K562 (cell line): Measurements from ENCODE around the gene NAP1L4. TPM values are rescaled to one million over a fixed set of nuclear protein-coding genes. Genes with fewer than 3 reads are reported as not detected.

Experiments used
- ATAC-seq: fragments of 200-7000 bp; cut with Tn5 transposase; 3 replicates; pipeline ENCODE4 v1.9.1; 2020; ENCODE audit warnings: moderate library complexity
- BruUV-seq: library from RNA; stranded (reverse); fragments of 400-500 nt; replicated peaks from 2 replicates; lab custom pipeline; 2021; lab: Mats Ljungman, UMichigan
- CTCF ChIA-PET: fragments of 300-600 bp; formaldehyde crosslinking; extraction: SDS; loops from one replicate; lab custom pipeline; 2021; ENCODE audit warnings: low intra/inter-chr PET ratio; lab: Yijun Ruan, JAX
- POLR2A ChIA-PET: fragments of 300-600, 350-650 bp; sonication (Branson Sonifier 250); formaldehyde crosslinking; extraction: SDS; loops from one replicate; lab custom pipeline; 2021; ENCODE audit warnings: antibody characterized with exemption, inconsistent platforms; lab: Yijun Ruan, JAX
- DNase-seq, 4 experiments: peaks; one replicate each; pipeline versions ENCODE4 v3.0.0 to v3.0.0-alpha.2; 2011 to 2018; ENCODE audit warnings: low spot score in 3 of 4, mixed read lengths in 3 of 4; ENCODE audit errors: extremely low read depth in 1 of 4
- FAIRE-seq: peaks from 2 replicates; lab custom pipeline; 2011; peaks lifted over from hg19 to GRCh38; lab: Jason Lieb, UNC
- H2AFZ ChIP-seq: 2 replicates; pipeline ENCODE4 v1.6.0; 2011; ENCODE audit warnings: low read depth, low read length, control low read depth, inconsistent platforms
- H3K27ac ChIP-seq: fragments of 200-600 bp; 3 replicates; pipeline ENCODE4 v1.8.0; 2011; ENCODE audit warnings: low read depth, mild to moderate bottlenecking, control low read depth, inconsistent platforms, low read length, moderate library complexity, mixed read lengths; ENCODE audit errors: extremely low read depth
- H3K27me3 ChIP-seq, 2 experiments: fragments of 300-600 bp in 1 of 2; 2 replicates in 1 of 2; 3 replicates in 1 of 2; pipeline versions ENCODE4 v1.6.0 to v1.8.0; 2011; ENCODE audit warnings: inconsistent platforms in 2 of 2, low read length in 2 of 2, mild to moderate bottlenecking in 1 of 2, mixed read lengths in 1 of 2, moderate library complexity in 1 of 2; ENCODE audit not compliant: control insufficient read depth in 2 of 2, insufficient read depth in 2 of 2
- H3K36me3 ChIP-seq: fragments of 300-600 bp; 3 replicates; pipeline ENCODE4 v1.8.0; 2011; ENCODE audit warnings: mild to moderate bottlenecking, low read length, inconsistent platforms; ENCODE audit not compliant: control insufficient read depth, insufficient read depth
- H3K4me1 ChIP-seq, 2 experiments: fragments of 200-600 bp in 1 of 2; replicated peaks in 1 of 2; 2 replicates in 1 of 2; 3 replicates in 1 of 2; pipeline versions ENCODE4 v1.5.1 to v1.8.0; 2011; ENCODE audit warnings: inconsistent platforms in 2 of 2, low read length in 2 of 2, mild to moderate bottlenecking in 1 of 2, mixed read lengths in 1 of 2, moderate library complexity in 1 of 2; ENCODE audit not compliant: control insufficient read depth in 2 of 2, insufficient read depth in 2 of 2
- H3K4me2 ChIP-seq: 2 replicates; pipeline ENCODE4 v1.6.1; 2011; ENCODE audit warnings: low read length, control low read depth, inconsistent platforms, mixed read lengths; ENCODE audit not compliant: insufficient read depth
- H3K4me3 ChIP-seq: fragments of 200-600 bp; sonication (generic), shearing (Covaris generic); 2 replicates; pipeline ENCODE4 v1.5.1; 2016; ENCODE audit warnings: control low read depth, inconsistent platforms
- H3K79me2 ChIP-seq: fragments of 200-600 bp; 3 replicates; pipeline ENCODE4 v1.8.0; 2011; ENCODE audit warnings: low read length, inconsistent platforms; ENCODE audit not compliant: control insufficient read depth, insufficient read depth
- H3K9ac ChIP-seq, 2 experiments: 2 replicates each; pipeline versions ENCODE4 v1.6.0 to v1.6.1; 2011; ENCODE audit warnings: low read depth in 2 of 2, low read length in 2 of 2, control low read depth in 1 of 2, inconsistent platforms in 1 of 2, mild to moderate bottlenecking in 1 of 2, mixed read lengths in 1 of 2; ENCODE audit not compliant: insufficient read depth in 1 of 2
- H3K9me1 ChIP-seq: one replicate; pipeline ENCODE4 v1.6.0; 2011; ENCODE audit warnings: inconsistent platforms, mild to moderate bottlenecking, low read length, moderate library complexity; ENCODE audit not compliant: control insufficient read depth, insufficient read depth
- H3K9me3 ChIP-seq: replicated peaks from 2 replicates; pipeline ENCODE4 v1.5.1; 2011; ENCODE audit warnings: low read depth, low read length, inconsistent platforms; ENCODE audit not compliant: control insufficient read depth, insufficient read depth
- H4K20me1 ChIP-seq: replicated peaks from 2 replicates; pipeline ENCODE4 v1.6.1; 2011; ENCODE audit warnings: low read length, inconsistent platforms, mixed read lengths; ENCODE audit not compliant: control insufficient read depth, insufficient read depth
- HMG20A ChIP-seq: fragments of 450-650 bp; formaldehyde crosslinking; conservative IDR thresholded peaks from 2 replicates; pipeline ENCODE4 v1.4.0; 2020; ENCODE audit warnings: mild to moderate bottlenecking, mixed read lengths
- HNRNPL ChIP-seq: fragments of 200-400 bp; formaldehyde crosslinking; IDR thresholded peaks from 2 replicates; pipeline ENCODE4 v1.6.1; 2017; ENCODE audit warnings: low read depth, mild to moderate bottlenecking, low read length
- POLR2AphosphoS2 ChIP-seq: IDR thresholded peaks from 2 replicates; pipeline ENCODE4 v1.6.1; 2012; ENCODE audit warnings: low read length, improper control_type of control experiment
- ZNF589 ChIP-seq: fragments of 200-800 bp; sonication (Bioruptor generic); IDR thresholded peaks from 2 replicates; pipeline ENCODE4 v1.6.1; 2016; ENCODE audit warnings: low read depth, missing genetic modification characterization, missing compliant biosample characterization
- WGBS: fragments of 100-300 bp; shearing (Covaris generic); methylation state at CpG from one replicate; pipeline ENCODE4 v1.1.6; 2016; ENCODE audit warnings: low coverage, mixed read lengths; ENCODE audit not compliant: insufficient coverage; ENCODE audit errors: missing lambda C conversion rate; 5-methylcytosine and 5-hydroxymethylcytosine counted together
- in situ Hi-C: fragments of 300-500 bp; cut with MboI; formaldehyde crosslinking; loops from 4 replicates; pipeline ENCODE4 v1.15.0; 2018; ENCODE audit warnings: inconsistent platforms, mixed read lengths
- intact Hi-C: fragments of 100-400 bp; cut with micrococcal nuclease; formaldehyde crosslinking; loops from 2 replicates; pipeline ENCODE4 v1.14.2; 2022
- polyA plus RNA-seq, 8 experiments: library from polyadenylated mRNA; depleted of rRNA in 4 of 8; stranded (reverse) in 5 of 8; unstranded in 3 of 8; fragments of >200 nt; fragmentation: Nextera tagmentation in 2 of 8; fragmentation: Illumina TruSeq in 1 of 8; extraction: Ambion mirVana in 2 of 8; extraction: Trizol in 1 of 8; gene quantifications; 2 replicates each; pipeline versions ENCODE4 v1.2.1 to v1.2.3, GENCODE V29; 2011 to 2014; ENCODE audit warnings: inconsistent platforms in 1 of 8, missing spikeins in 1 of 8
- total RNA-seq, 7 experiments: library from RNA; depleted of rRNA in 6 of 7; stranded (reverse); fragments of >200 nt in 6 of 7; fragmentation: Illumina TruSeq in 2 of 7; extraction: Trizol in 2 of 7; gene quantifications; 2 replicates each; pipeline versions ENCODE4 v1.2.1 to v1.2.3, GENCODE V29; 2011 to 2021; ENCODE audit warnings: low replicate concordance in 1 of 7

NAP1L4 gene
- total and polyA plus RNA-seq, 9 of the 15 experiments (the other 6 are each of a cell fraction or from before 2014, with no cell fraction given): 34.1 to 237 (median 179) TPM

GRCh38 chr11:2999464-2999998 lies 7.4 kb upstream of the NAP1L4 start:
- intact Hi-C loops (no loop called here), in situ Hi-C loops (no loop called here)
- DNase-seq (no peak), ATAC-seq (no peak; the same call in 2 of the 3 replicates), FAIRE-seq (peak; percentile 35)
- no peaks in the 10 kb centered on the region for H3K79me2 ChIP-seq
- 80% methylated on average over 10 of the region's 10 CpGs for WGBS
- no peaks in the 10 kb centered on the region for H4K20me1 ChIP-seq
- no peak for TF ChIP-seq HMG20A (CRISPR knock-in tag)
- TF ChIP-seq POLR2AphosphoS2: 0 out of 2 replicates have a peak, but pooled peaks have one; percentile 19
- TF ChIP-seq ZNF589: no peak
- TF ChIP-seq HNRNPL: no peak
- ChIA-PET CTCF (no interaction called here), POLR2A (interaction anchor here (0.6 to 2.8 kb wide), 3 partner anchors 8 to 14 kb away, joined by 3 to 15 read pairs (median 7); partner anchors contain the start of gene NAP1L4)
- H3K9me3 ChIP-seq: no peaks in the 10 kb centered on the region
- no TSS peak for BruUV-seq
- no peak overlapping the region for H2AFZ ChIP-seq
- no peak overlapping the region for H3K27ac ChIP-seq
- H3K36me3 ChIP-seq: peaks cover 47% of the 10 kb centered on the region; the same call in 2 of the 3 replicates
- H3K9me1 ChIP-seq: peaks cover 2% of the 10 kb centered on the region
- H3K4me1 ChIP-seq: peaks cover 0 to 7% of the 10 kb centered on the region in 2 experiments; a peak in 2 of 5 replicates
- no peak overlapping the region for H3K4me3 ChIP-seq
- H3K9ac ChIP-seq: no peak overlapping the region
- no peak overlapping the region for H3K4me2 ChIP-seq
- no peaks in the 10 kb centered on the region for H3K27me3 ChIP-seq
